ENCODE data around the gene LTB4R2. TPM values are rescaled to one million over a fixed set of nuclear protein-coding genes. Genes with fewer than 3 reads are reported as not detected.

The LTB4R2 gene
- total and polyA plus RNA-seq, 3 experiments from 2014 or later: 2.6 to 8.7 (median 8.3) TPM

DNA sequence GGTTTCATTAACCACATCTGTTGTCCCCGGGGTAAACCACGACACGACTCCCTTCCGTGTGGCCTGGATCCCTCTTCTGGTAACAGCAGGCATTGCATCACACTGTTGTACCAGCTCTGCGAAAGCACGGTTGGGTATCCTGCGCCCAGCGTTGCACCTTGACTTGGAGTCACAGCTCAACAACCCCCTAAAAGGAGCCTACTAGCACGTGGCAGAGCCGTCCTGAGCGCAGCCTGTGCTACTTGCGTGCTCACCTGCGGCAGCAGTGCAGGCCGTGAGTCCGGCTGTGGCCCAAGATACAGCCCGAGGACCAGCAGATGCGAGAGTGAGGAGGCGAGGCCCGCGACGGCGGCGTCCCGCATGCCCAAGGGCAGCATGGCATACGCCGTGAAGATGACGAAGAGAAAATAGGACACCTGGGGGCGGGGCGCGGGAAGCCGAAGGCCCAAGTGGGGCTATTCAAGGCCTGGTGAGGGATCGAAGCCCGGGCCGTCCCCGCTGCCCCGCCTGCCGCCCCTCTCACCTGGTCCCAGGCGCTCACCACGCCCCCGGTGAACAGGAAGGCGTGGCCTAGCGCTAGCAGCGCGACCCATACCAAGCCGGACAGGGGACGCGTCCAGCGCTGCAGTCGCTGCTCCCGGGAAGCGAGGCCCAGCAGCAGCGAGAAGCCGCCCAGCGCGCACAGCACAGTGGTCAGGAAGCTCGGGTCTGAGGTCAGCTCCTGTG lies 22.5 kb downstream of the LTB4R2 start:
- H3K4me1 ChIP-seq (ENCODE audit: insufficient read depth, low read length): peaks cover 69% of the 10 kb centered on the region

GRCh38 chr14:24334431-24335291 lies 24.7 kb downstream of the LTB4R2 start, which contains the start of gene ADCY4:
ADCY4 (minus strand) TSS chr14:24335071; CDS start chr14:24334652, 419 bp downstream.
- POLR2A ChIA-PET: interaction anchor here (2.9 to 3.1 kb wide), 3 partner anchors 93 to 102 kb away, joined by 14 to 78 read pairs (median 20); partner anchors contain the start of genes CBLN3, KHNYN and TINF2
- H3K4me1 ChIP-seq (ENCODE audit: insufficient read depth, low read length): peaks cover 70% of the 10 kb centered on the region
- DNase-seq: peak in 1 of 5 donors; percentile 35

More for the DNA sequence above, 22.5 kb downstream of the LTB4R2 start:
- CTCF ChIA-PET: interaction anchor here (0.6 to 16.8 kb wide), 30 partner anchors 10 to 171 kb away, joined by 3 to 486 read pairs (median 7); partner anchors contain the start of genes CBLN3, CIDEB, DHRS1 and IRF9
- peaks cover 17% of the 10 kb centered on the region for H3K27me3 ChIP-seq (ENCODE audit: insufficient read depth, low read length, poor library complexity, severe bottlenecking)
- no peak overlapping the region for H3K27ac ChIP-seq (ENCODE audit: low read depth, low read length)
- POLR2A ChIA-PET: interaction anchor here (0.7 to 3.1 kb wide), 6 partner anchors 21 to 230 kb away, joined by 4 to 78 read pairs (median 11); partner anchors contain the start of genes CBLN3, KHNYN, LTB4R and TINF2
- H3K4me3 ChIP-seq (ENCODE audit: low read length): peak overlapping the region; percentile 44
- no peaks in the 10 kb centered on the region for H3K9me3 Mint-ChIP-seq
- H3K27ac Mint-ChIP-seq: peak overlapping the region; percentile 15 to 90 (median 80)
- H3K9me3 ChIP-seq (ENCODE audit: low read length): no peaks in the 10 kb centered on the region
- H3K36me3 Mint-ChIP-seq: peaks cover 5 to 17% (median 5%) of the 10 kb centered on the region in 3 donors
- DNase-seq: peak; percentile 70 to 92 (median 85)
- H3K4me3 Mint-ChIP-seq: peak overlapping the region; percentile 63 to 86 (median 79)
- peaks cover 69 to 89% (median 83%) of the 10 kb centered on the region in 3 donors for H3K4me1 Mint-ChIP-seq
- peaks cover 6% of the 10 kb centered on the region for H3K36me3 ChIP-seq (ENCODE audit: insufficient read depth, low read length)
- peaks cover 21 to 27% of the 10 kb centered on the region in 2 donors for H3K27me3 Mint-ChIP-seq

GRCh38 chr14:24335461-24336171 lies 25.7 kb downstream of the LTB4R2 start:
- Mint-ChIP-seq H3K9me3 (no peaks in the 10 kb centered on the region), H3K4me1 (peaks cover 59 to 87% (median 79%) of the 10 kb centered on the region in 3 donors), H3K36me3 (peaks cover 5 to 33% (median 5%) of the 10 kb centered on the region in 3 donors), H3K4me3 (peak overlapping the region in 6 of 7 donors; percentile 15 to 75 (median 64)), H3K27me3 (peaks cover 21% of the 10 kb centered on the region in 2 donors), H3K27ac (peak overlapping the region in 3 of 8 donors; percentile 34 to 86 (median 74))
- CTCF ChIA-PET: interaction anchor here (1.0 to 16.8 kb wide), 5 partner anchors 13 to 97 kb away, joined by 4 to 486 read pairs (median 52); partner anchors contain the start of genes CBLN3, CIDEB, DHRS1 and KHNYN
- Histone ChIP-seq H3K4me1 (ENCODE audit: insufficient read depth, low read length) (peaks cover 68% of the 10 kb centered on the region), H3K36me3 (ENCODE audit: insufficient read depth, low read length) (peaks cover 10% of the 10 kb centered on the region), H3K9me3 (ENCODE audit: low read length) (no peaks in the 10 kb centered on the region), H3K27me3 (ENCODE audit: insufficient read depth, low read length, poor library complexity, severe bottlenecking) (peaks cover 17% of the 10 kb centered on the region), H3K4me3 (ENCODE audit: low read length) (no peak overlapping the region), H3K27ac (ENCODE audit: low read depth, low read length) (no peak overlapping the region)
- no peak for DNase-seq
- POLR2A ChIA-PET: no interaction called here

More at GRCh38 chr14:24334431-24335291, 24.7 kb downstream of the LTB4R2 start, which contains the start of gene ADCY4:
- H3K27ac Mint-ChIP-seq: peak within 1 kb of the TSS in 3 of 8 donors; percentile 39 to 86 (median 74)
- peak within 1 kb of the TSS; percentile 14 for H3K4me3 ChIP-seq (ENCODE audit: low read length)
- H3K36me3 Mint-ChIP-seq: peaks cover 5 to 32% (median 5%) of the 10 kb centered on the region in 3 donors
- no peaks in the 10 kb centered on the region for H3K9me3 Mint-ChIP-seq
- peaks cover 10% of the 10 kb centered on the region for H3K36me3 ChIP-seq (ENCODE audit: insufficient read depth, low read length)
- peaks cover 62 to 89% (median 82%) of the 10 kb centered on the region in 3 donors for H3K4me1 Mint-ChIP-seq
- CTCF ChIA-PET: interaction anchor here (0.5 to 16.8 kb wide), 14 partner anchors 12 to 141 kb away, joined by 3 to 486 read pairs (median 6); partner anchors contain the start of genes CBLN3, CIDEB, DHRS1 and KHNYN
- peak within 1 kb of the TSS; percentile 65 to 86 (median 72) for H3K4me3 Mint-ChIP-seq
- peaks cover 21 to 27% of the 10 kb centered on the region in 2 donors for H3K27me3 Mint-ChIP-seq
- no peaks in the 10 kb centered on the region for H3K9me3 ChIP-seq (ENCODE audit: low read length)
- H3K27me3 ChIP-seq (ENCODE audit: insufficient read depth, low read length, poor library complexity, severe bottlenecking): peaks cover 17% of the 10 kb centered on the region
- no peak within 1 kb of the TSS for H3K27ac ChIP-seq (ENCODE audit: low read depth, low read length)

DNA sequence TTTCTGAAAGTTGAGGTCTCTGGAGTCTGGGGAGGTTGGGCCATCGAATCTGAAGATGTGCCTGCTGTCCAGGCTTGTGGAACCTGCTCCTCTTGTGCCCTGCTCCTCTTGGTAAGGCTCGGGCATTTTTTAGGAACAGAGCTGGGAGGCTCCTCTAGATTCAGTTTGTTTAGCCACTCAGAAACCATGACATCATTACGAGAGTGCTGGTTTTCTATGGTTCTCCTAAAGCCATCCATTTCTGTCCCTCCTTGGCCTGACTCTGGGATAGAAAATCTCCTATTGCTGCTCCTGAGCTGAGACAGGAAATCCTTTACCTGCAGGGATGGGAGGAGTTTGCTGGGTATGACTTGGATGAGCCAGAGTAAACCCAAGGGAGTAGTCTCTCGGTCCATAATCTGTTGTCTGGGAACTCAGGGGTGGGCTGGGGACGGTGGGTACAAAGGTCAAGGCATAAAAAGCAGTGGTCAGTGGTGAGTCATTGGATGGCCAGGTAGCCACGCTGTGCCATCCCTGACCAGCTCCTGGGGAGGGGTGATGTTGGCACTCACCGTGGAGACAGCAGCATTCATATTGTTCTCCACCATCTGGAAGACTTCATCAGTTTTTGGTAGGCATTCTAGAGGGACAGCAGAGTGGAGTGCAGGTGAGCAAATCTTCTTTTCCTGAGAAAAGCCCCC lies 27.3 kb downstream of the LTB4R2 start:
- Mint-ChIP-seq H3K36me3 (peaks cover 5 to 33% (median 5%) of the 10 kb centered on the region in 3 donors), H3K9me3 (no peaks in the 10 kb centered on the region), H3K27ac (peak overlapping the region in 2 of 8 donors; percentile 57 to 80), H3K27me3 (peaks cover 18 to 22% of the 10 kb centered on the region in 2 donors), H3K4me1 (peaks cover 44 to 70% (median 64%) of the 10 kb centered on the region in 3 donors), H3K4me3 (peak overlapping the region in 4 of 7 donors; percentile 8 to 97 (median 96))
- Histone ChIP-seq H3K27ac (ENCODE audit: low read depth, low read length) (no peak overlapping the region), H3K27me3 (ENCODE audit: insufficient read depth, low read length, poor library complexity, severe bottlenecking) (peaks cover 17% of the 10 kb centered on the region), H3K4me3 (ENCODE audit: low read length) (no peak overlapping the region), H3K4me1 (ENCODE audit: insufficient read depth, low read length) (peaks cover 53% of the 10 kb centered on the region), H3K36me3 (ENCODE audit: insufficient read depth, low read length) (peaks cover 10% of the 10 kb centered on the region), H3K9me3 (ENCODE audit: low read length) (no peaks in the 10 kb centered on the region)
- DNase-seq: no peak
- ChIA-PET POLR2A (interaction anchor here (3.3 kb wide), 1 partner anchor 93 kb away, joined by 21 read pairs; the partner anchor contains the start of genes CBLN3 and KHNYN), CTCF (interaction anchor here (0.7 to 14.0 kb wide), 5 partner anchors 10 to 95 kb away, joined by 3 to 486 read pairs (median 3); partner anchors contain the start of genes CBLN3, CIDEB, KHNYN and SDR39U1)

DNA sequence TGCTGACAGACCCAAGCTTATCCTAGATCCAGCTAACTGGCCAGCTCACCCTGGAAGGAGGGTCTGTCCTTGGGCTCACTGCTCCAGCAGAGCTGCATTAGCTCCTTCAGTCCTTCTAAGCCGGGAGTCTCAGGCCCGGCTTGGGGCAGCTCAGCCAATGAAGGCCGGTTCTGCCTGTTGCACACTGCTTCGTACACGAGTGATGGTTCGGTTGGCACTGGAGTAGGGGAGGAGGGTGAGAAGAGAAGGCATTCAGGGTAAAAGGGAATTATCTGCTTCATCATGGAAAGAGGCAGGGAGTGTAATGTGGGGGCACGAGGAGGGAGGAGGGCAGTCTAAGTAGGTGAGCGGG lies 27.9 kb downstream of the LTB4R2 start:
- Mint-ChIP-seq H3K9me3 (no peaks in the 10 kb centered on the region), H3K27me3 (peaks cover 17 to 24% of the 10 kb centered on the region in 2 donors), H3K36me3 (peaks cover 5 to 33% (median 5%) of the 10 kb centered on the region in 3 donors), H3K27ac (peak overlapping the region in 4 of 8 donors; percentile 5 to 80 (median 48)), H3K4me1 (peaks cover 40 to 66% (median 59%) of the 10 kb centered on the region in 3 donors), H3K4me3 (peak overlapping the region in 6 of 7 donors; percentile 69 to 97 (median 97))
- peaks cover 48% of the 10 kb centered on the region for H3K4me1 ChIP-seq (ENCODE audit: insufficient read depth, low read length)
- peaks cover 17% of the 10 kb centered on the region for H3K27me3 ChIP-seq (ENCODE audit: insufficient read depth, low read length, poor library complexity, severe bottlenecking)
- H3K4me3 ChIP-seq (ENCODE audit: low read length): no peak overlapping the region
- peaks cover 10% of the 10 kb centered on the region for H3K36me3 ChIP-seq (ENCODE audit: insufficient read depth, low read length)
- no peaks in the 10 kb centered on the region for H3K9me3 ChIP-seq (ENCODE audit: low read length)
- POLR2A ChIA-PET: interaction anchor here (3.3 kb wide), 1 partner anchor 93 kb away, joined by 21 read pairs; the partner anchor contains the start of genes CBLN3 and KHNYN
- H3K27ac ChIP-seq (ENCODE audit: low read depth, low read length): no peak overlapping the region
- DNase-seq: no peak
- CTCF ChIA-PET: interaction anchor here (0.7 to 14.0 kb wide), 5 partner anchors 27 to 95 kb away, joined by 3 to 486 read pairs (median 3); partner anchors contain the start of genes CBLN3, CIDEB, KHNYN and SDR39U1

DNA sequence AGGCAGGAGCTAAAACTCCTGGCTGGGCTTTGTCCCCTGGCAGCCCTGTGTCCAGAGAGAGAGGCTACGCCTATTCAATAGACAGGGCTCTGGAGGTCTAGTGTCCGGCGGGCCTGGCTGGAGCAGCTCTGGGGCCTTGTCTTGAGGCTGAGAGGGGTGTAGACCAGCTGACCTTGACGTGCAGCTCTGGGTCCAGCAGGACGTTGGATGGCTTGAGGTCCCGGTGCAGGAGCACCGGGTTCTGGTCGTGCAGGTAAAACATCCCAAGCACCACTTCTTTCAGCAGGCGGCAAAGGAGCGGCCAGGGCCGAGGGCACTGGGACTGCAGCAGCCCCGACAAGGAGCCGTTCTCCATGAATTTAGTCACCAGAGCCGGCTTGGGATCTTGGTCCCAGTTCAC lies 28.9 kb downstream of the LTB4R2 start:
- Mint-ChIP-seq H3K9me3 (no peaks in the 10 kb centered on the region), H3K4me1 (peaks cover 32 to 56% (median 49%) of the 10 kb centered on the region in 3 donors), H3K27ac (peak overlapping the region in 5 of 8 donors; percentile 11 to 96 (median 50)), H3K27me3 (peaks cover 17 to 23% of the 10 kb centered on the region in 2 donors), H3K36me3 (peaks cover 5 to 33% (median 5%) of the 10 kb centered on the region in 3 donors), H3K4me3 (peak overlapping the region; percentile 95 to 97 (median 97))
- Histone ChIP-seq H3K27ac (ENCODE audit: low read depth, low read length) (no peak overlapping the region), H3K36me3 (ENCODE audit: insufficient read depth, low read length) (peaks cover 10% of the 10 kb centered on the region), H3K27me3 (ENCODE audit: insufficient read depth, low read length, poor library complexity, severe bottlenecking) (peaks cover 16% of the 10 kb centered on the region), H3K4me3 (ENCODE audit: low read length) (peak overlapping the region; percentile 92), H3K9me3 (ENCODE audit: low read length) (no peaks in the 10 kb centered on the region), H3K4me1 (ENCODE audit: insufficient read depth, low read length) (peaks cover 38% of the 10 kb centered on the region)
- DNase-seq: no peak
- POLR2A ChIA-PET: interaction anchor here (0.7 to 3.3 kb wide), 2 partner anchors 92 to 103 kb away, joined by 3 to 21 read pairs; partner anchors contain the start of genes CBLN3 and KHNYN
- CTCF ChIA-PET: interaction anchor here (1.3 to 14.0 kb wide), 6 partner anchors 13 to 96 kb away, joined by 3 to 486 read pairs (median 5); partner anchors contain the start of genes CBLN3, CIDEB, KHNYN and LTB4R2
